GM18517 (cell line): ENCODE measurements around the gene PPM1L.
"Not testable (repeated sequence)": the region's sequence is repeated elsewhere in the genome, so short reads cannot be mapped to it uniquely, and the experiment has no call there.

ENCODE experiments used
- ATAC-seq: cut with Tn5 transposase; IDR thresholded peaks from one replicate; pipeline ENCODE4 v1.9.1; 2021; ENCODE audit warnings: mild to moderate bottlenecking, moderate library complexity; ENCODE audit not compliant: unreplicated experiment

Gene PPM1L

DNA sequence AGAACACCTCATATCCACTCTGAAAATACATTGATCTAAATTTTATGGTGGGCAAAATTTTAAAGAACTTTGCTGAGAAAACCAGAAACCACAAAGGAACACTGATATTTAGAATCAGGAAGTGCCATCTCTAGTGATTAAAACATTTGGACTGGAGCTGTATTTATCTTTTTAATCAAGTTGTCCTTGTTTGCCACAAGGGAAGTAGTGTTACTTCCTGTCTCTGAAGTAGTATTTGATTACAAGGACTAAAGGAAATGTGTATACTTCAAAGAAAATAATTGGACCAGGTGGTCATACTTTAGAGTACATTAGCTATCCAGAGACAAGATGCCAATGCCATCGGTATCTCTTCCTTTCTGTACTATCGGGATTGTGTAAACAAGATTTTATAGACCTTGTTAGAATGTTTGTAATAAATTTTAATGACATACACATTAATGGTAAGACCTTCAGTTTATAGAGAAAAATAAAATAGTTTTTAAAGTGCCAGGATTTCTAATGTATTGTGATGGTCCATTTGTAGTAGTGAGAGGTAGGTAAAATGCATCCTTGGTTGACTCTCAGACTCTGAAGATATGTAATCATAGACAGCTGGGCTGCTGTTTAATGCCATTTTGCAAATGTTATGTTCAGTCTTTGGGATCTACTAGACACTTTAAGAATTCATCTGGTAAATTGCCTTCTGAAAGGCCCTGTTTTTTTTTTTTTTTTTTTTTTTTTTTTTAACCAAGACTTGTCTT lies 217.2 kb downstream of the PPM1L start:
- no peak for ATAC-seq

DNA sequence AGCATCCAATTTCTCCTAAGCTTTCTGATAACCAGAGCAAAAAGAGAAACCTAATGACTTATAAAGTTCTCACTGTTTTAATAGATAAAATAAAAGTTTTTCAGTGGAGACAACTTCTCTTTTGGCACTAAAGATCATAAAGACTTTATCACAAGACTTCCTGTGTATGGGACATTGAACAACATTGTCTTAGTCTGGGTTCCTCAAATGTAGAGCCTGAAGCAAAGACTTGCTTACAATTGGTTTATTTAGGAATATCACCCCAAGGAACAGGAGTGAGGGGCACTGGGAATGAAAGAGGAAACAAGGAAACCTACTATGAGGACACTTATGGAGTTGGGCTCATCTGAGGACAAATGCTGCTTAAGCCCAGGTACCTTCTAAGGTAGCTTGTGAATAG lies 221.7 kb downstream of the PPM1L start:
- ATAC-seq = no peak

DNA sequence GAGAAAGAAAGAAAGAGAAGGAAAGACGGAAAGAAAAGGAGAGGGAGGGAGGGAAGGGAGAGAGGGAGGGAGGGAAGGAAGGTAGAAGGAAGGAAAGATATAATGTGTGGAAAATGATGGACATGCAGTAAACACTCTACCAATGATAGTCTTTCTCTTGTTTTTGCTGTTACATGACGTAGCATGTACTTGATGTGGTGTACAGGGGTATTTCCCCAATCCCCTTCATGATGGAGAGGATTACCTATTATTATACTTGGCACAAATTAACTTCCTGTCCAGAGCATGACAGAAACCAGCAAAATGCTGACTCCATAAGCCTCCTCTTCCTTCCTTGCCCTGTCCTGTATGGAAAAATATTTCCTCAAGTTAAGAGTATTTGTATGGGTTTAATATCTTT lies 224.7 kb downstream of the PPM1L start:
- ATAC-seq = no peak

DNA sequence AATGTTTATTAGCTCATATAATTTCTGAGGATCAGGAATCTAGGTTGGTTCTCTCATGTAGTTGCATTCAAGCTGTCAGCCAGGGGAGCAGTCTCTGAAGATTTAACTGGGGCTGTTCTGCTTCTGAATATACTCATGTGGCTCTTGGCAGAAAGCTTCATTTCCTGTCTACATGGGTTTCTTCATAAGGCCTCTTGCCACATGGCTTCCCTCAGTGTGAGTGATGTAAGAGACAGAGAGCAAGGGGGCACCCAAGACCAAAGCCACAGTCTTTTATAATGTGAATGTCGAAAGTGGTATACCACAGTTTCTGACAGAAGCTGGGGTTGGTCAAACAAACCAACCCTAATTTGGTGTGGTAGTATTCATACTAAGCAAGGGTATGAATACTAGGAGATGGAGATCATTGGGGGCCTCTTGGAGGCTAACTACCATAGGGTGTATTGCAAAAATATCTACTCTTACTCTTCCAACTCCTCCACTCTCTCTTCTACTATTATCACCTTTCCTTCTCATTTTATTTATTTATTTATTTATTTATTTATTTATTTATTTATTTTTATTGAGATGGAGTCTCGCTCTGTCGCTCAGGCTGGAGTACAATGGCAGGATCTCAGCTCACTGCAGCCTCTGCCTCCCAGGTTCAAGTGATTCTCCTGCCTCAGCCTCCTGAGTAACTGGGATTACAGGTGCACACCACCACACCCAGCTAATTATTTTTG lies 225.3 kb downstream of the PPM1L start:
- ATAC-seq = peak; percentile 82

DNA sequence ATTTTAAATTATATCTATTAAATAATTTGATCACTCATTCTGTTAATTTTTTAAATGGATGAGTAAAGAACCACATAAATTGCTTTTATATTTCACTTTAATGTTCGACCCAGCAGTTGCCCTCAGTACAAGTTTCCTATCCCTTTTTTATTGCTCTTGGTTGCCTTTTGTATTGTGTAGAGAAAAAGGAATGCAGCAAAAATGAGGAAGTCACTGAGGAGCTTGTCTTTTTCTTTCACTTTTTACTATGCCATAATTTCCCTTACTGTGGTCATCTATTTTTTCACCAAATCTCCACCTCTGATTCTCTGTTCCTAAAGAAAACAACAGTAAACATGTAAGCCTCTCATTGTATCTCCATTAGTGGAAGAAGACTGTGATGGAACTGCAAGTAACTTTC lies 226.5 kb downstream of the PPM1L start:
- ATAC-seq = no peak

DNA sequence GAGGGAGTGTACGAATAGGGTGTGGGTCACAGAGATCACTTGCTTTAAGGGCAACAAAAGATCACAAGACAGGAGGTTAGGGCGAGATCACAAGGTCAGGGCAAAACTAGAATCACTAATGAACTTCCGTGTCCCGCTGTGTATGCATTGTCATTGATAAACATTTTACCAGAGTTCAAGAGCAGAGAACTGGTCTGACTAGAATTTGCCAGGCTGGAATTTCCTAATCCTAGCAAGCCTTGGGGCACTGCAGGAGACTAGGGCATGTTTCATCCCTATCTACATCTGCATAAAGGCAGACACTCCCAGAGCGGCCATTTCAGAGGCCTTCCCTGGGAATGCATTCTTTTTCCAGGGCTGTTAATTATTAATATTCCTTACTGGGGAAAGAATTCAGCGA lies 227.9 kb downstream of the PPM1L start:
- not testable (repeated sequence) for ATAC-seq

DNA sequence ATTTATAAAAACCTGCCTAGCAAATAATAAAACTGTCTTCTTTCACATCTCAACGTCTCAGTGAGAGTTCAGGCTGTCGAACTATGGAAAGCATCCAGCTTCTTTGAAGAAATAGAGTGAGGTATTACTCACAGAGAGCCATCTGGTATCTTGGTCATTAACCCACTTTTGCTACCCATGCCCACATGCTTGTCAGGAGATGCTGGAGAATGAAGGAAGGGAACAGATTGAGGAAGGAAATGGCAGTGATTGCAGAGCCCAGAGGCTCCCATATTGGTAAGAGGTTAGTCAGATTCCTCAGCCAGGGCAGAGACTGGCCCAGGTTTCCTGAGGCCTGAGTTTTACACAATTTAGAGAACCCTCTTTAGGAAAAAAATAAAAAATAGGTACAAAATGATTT lies 230.0 kb downstream of the PPM1L start:
- no peak for ATAC-seq

DNA sequence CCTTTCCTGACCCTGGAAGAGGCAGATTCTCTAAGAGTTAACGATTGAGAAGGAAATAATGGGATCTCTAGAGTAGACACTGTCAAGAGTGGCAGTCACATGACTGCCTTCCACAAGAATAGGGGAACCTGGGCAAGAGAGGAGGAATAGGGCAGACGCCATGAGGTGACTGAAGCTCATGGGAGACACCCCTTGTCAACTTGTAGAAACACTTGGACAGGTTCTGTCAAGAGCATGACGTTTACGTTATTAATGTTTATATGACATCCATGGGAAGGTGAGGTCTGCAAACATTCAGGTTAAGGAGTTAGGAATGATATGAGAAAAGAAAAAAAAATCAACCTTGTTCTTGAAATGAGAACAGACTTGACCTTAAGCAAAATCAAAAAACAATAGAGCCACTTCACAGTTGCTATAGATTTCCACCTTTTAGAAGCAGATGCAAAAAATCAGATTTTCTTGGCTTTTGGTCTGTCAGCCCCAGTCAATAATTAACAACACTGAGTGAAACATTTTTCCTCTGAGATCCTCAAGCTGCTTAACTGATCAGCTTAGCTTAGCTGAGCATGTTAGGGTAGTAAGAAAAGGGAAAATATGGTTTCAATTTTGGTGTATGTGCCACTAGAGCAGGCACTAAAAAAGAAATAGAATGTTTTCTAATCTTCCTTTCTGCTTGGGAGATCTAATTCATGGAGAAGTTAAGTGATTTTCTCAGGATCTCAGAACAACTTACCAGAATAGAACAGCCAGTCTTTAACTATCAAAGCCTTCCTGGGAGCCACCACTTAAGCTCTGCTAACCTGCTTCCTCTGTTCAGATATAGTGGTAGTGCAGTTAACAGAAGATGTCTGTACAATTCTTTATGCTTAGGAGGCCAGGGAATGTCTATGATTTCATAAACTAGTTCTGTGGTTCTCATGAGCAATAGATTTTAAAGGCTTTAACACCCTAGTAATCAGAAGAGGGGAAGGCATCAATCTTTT lies 232.2 kb downstream of the PPM1L start:
- ATAC-seq = no peak

DNA sequence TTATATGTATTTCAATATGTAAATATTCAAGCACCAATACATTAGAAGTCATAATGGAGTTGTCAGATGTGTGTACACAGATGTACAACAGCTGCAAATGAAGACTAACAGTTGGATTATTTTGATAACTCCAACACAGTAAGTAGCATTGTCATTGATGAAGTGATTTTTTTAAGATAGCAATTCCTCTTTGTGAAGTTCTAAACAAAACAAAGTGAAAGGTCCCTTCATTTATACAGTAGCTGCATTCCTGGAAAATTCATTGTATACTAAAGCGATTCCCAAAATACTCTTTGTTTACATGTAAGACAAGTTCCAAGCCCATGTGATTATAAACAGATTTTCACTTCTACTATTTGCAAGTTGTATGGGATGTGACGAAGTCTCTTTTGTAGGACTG lies 234.4 kb downstream of the PPM1L start:
- no peak for ATAC-seq

DNA sequence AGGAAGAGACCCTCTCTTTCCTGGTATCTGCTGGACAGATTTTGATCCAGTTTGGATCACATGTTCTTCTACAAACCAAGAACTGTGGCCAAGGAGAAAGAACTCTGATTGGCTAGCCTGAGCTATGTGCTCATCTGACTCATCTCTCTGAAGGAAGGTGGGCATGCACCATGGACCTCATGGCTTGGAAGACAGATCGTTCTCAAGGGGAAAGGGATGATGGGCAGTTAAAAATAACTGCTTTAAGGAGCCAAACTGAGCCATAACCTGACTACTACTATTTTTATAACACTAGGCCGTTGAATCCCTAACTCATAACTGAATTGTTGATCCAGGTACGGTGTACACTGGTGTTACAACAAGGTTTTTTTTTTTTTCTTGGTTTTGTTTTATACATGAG lies 236.7 kb downstream of the PPM1L start:
- no peak for ATAC-seq

DNA sequence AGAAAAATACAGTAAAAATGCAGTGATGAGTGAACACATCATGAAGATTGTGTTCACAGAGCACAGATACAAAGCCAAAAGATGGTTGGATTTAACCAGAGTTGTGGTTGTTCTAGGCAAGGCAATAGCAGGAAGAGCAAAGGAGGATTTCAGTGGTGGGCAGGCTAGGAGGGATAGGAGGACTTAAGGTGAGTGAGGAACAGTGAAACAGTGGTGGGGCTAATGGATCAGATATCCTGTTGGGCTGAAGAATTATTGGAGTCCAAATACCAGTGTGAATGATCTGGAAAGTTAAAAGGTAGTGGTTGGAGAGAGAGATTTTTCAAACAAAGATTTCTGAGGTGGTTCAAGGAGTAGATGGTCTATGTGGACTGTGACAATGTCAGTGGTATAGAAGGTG lies 240.8 kb downstream of the PPM1L start:
- ATAC-seq = no peak

DNA sequence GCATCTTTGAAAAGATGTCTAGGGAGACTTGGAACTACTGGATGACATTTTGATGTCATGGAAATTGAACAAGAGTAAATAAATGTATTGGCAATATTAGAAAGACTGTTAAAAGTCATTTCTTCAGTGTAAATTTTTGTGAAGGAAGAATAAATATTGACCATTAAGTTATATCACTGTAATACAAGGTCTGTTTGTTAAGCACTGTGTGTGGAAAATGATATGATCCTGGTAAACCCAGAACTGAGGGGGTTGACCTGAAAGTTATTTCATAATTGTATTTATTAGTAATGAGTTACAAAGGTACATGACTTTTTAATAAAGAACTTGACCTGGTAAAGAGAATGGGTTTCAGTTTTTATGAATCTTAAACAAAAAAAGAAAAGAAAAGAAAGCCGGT lies 242.6 kb downstream of the PPM1L start:
- no peak for ATAC-seq

DNA sequence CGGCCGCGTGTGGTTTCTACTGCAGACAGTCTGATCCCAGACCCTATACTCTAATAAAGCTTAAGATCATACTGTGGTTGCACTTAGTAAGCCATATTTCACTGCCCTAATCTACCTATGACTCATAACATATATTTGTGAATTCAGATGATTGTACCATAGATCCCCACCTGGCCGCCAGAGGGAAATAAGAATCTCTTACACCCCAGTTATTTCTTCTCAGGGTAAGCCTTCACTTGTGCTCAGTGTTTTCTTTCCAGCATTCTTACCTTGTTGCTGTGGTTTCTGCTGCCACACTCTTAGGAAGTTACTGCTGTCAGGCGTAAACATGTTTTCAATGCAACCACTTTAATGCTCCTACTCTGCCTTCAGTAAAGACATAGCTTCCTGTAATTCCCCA lies 243.2 kb downstream of the PPM1L start:
- ATAC-seq = no peak

DNA sequence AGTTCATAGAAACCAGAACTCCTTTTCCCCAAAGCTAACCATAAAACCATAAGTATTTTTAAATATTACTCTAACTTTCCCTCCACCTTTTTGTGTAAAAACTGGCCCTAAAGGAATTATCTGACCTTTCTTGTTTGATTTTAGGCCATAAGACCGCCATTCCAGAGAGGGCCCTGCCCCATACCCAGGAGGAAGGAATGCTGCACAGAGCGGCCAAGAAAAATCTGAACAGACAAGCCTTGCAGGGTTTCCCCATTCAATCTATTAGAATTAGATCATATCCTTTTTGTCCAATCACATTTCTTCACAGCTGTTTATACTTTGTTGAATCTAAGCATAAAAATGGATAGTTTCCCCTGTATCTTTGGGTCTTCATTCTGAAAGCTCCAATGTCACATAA lies 252.1 kb downstream of the PPM1L start:
- no peak for ATAC-seq

DNA sequence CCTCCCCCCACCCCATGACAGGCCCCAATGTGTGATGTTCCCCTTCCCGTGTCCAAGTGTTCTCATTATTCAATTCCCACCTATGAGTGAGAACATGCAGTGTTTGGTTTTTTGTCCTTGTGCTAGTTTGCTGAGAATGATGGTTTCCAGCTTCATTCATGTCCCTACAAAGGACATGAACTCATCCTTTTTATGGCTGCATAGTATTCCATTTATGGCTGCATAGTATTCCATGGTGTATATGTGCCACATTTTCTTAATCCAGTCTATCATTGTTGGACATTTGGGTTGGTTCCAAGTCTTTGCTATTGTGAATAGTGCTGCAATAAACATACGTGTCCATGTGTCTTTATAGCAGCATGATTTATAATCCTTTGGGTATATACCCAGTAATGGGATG lies 254.1 kb downstream of the PPM1L start:
- not testable (repeated sequence) for ATAC-seq

DNA sequence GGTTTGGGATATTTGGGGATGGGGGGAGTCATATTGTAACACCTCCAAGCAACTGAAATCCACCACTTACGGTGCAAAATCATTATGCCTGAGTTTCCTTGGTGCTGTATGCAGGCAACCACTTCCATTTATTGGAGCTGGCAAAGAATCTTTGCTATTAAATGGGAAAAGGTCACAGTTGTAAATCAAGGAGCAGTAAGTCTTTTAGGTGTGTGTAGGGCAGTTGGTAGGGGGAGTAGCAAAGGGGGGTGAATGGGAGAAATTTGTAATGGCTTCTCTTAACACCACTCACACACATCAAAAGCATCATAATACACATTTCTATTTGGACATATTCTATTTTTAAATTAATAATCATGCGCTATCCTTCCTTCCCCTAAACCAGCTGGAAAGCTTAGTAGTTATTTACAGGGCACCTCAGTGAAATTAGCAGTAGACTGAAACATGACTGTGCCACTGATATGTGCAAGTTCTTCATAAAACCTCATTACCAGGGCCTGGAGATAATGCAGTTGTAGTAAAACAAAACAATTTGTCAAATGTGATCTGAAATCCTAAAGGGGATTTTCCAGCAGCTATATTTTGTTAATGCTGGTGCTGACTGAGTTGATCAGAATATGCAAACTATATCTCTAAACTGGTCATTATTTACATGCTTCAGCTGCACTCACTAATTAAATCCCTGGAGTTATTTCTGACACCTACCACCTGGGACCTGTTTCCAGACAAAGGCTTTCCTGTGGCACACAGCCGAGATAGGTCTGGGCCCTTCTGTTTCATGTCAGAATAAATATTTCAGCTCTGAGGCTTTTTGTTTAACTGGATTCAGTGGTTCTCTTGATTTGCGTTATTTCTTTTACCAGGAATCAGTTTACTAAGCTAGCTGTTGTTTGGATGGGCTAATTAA lies 259.1 kb downstream of the PPM1L start:
- ATAC-seq = no peak

DNA sequence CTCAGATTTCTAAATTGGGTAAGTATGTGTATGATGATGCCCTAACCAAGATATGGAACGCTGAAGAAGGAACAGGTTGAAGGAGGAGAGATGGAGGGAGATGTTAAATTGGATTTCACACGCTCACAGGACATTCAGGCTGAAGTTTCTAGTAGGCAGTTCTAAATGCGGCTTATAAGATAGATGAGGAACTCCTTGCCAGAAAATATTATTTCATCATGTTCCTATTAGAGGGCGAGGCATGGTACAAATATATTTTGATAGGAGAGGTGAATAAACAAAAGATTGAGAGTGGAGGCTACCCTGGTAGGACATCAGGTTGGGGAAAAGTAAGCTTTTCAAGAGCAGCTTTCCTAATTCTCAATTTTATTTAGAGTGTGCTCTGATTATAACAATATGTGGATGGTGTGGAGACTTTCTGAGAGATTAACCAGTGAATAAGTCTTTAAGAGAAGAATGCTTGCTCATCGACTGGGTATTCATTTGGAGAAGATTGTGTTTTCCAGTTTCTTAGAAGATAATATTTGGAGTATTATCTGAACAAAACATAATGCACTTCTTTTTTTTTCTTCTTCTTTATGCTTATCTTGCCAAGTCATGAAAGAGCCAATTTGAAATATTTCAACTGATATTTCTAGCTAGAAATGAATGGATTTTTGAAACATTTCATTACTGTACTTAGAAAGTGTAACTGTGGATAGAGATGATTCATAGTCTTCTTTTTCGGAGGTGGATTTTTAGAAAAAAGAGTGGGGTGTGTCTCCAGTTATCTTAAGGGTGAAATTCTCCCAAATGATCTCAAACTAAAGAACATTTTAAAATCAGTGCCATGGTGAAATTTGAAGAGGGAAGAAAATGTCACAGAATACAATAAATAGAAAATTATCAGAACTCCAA lies 260.6 kb downstream of the PPM1L start:
- no peak for ATAC-seq

DNA sequence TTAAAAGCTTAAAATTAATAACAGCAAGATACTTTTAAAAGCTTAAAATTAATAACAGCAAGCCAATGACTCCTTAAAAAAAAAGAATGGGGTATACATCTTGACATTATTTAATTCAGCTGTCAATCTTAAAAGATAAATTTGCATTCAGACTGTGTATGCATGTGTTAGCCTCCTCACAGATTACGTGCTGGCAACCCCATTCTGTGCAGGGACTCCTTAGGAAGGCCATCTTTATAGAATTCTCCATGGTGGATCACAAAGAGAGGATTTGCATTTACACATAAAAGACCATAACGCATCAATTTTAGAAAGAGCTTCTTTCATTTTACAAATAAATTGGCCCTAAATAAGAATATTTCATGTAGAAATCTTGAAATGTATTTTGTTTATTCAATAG lies 261.9 kb downstream of the PPM1L start:
- ATAC-seq = no peak

DNA sequence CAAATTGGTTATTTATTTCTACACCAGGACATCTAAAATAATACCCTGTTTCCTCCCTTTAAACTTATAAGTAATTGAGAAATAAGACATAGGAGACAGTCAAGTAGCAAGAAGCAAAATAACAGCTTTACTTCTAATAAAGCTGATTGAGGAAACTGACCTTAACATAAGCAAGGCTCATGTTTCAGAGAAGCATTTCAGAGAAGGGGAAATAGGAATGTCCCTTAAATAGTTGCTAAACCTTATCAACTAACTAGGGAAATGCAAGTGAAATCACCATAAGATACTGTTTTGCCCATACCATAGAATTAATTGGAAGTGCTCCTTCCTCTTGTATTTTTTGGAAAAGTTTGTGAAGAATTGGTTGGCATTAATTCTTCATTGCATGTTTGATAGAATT lies 264.2 kb downstream of the PPM1L start:
- ATAC-seq = no peak
